Panc1 (cell line): ENCODE measurements around the gene RBMS3. TPM values are rescaled to one million over a fixed set of nuclear protein-coding genes. Genes with fewer than 3 reads are reported as not detected.

Experiments used
- ATAC-seq: fragments of 200-7000 bp; cut with Tn5 transposase; 2 replicates; pipeline ENCODE4 v1.9.1; 2020; ENCODE audit warnings: mild to moderate bottlenecking, moderate library complexity
- BruUV-seq: library from RNA; stranded (reverse); fragments of 400-500 nt; replicated peaks from 2 replicates; lab custom pipeline; 2021; lab: Mats Ljungman, UMichigan
- CTCF ChIA-PET: fragments of 300-600 bp; sonication (Branson Sonifier 250); formaldehyde crosslinking; loops from one replicate; lab custom pipeline; 2022; ENCODE audit warnings: antibody characterized with exemption; lab: Charles Lee
- POLR2A ChIA-PET: fragments of 300-600 bp; sonication (Branson Sonifier 250); formaldehyde crosslinking; loops from one replicate; lab custom pipeline; 2022; ENCODE audit warnings: antibody characterized with exemption; lab: Charles Lee
- DNase-seq: peaks from one replicate; pipeline ENCODE4 v3.0.0-alpha.2; 2010; ENCODE audit warnings: low read depth, low spot score
- H3K27ac ChIP-seq: 2 replicates; pipeline ENCODE4 v1.5.1; 2011; ENCODE audit warnings: mild to moderate bottlenecking, low read length, inconsistent platforms
- H3K27me3 ChIP-seq: fragments of 200-500 bp; sonication (Bioruptor generic); 2 replicates; pipeline ENCODE4 v1.6.0; 2014; ENCODE audit warnings: low read length, inconsistent platforms; ENCODE audit not compliant: control insufficient read depth, insufficient read depth
- H3K36me3 ChIP-seq: fragments of 200-500 bp; sonication (Bioruptor generic); 2 replicates; pipeline ENCODE4 v1.5.1; 2014; ENCODE audit warnings: inconsistent platforms, mild to moderate bottlenecking, low read length, moderate library complexity; ENCODE audit not compliant: control insufficient read depth, insufficient read depth
- H3K4me1 ChIP-seq: 2 replicates; pipeline ENCODE4 v1.5.1; 2011; ENCODE audit warnings: inconsistent platforms, mild to moderate bottlenecking, low read length, moderate library complexity; ENCODE audit not compliant: control insufficient read depth, insufficient read depth
- H3K4me3 ChIP-seq, 2 experiments: 2 replicates each; pipeline ENCODE4 v1.5.1; 2011 to 2012; ENCODE audit warnings: low read depth in 2 of 2, low read length in 2 of 2, mild to moderate bottlenecking in 2 of 2, inconsistent platforms in 1 of 2, moderate library complexity in 1 of 2
- H3K9me3 ChIP-seq: fragments of 200-500 bp; sonication (Bioruptor generic); 2 replicates; pipeline ENCODE4 v1.5.1; 2014; ENCODE audit warnings: low read depth, mild to moderate bottlenecking, inconsistent platforms, low read length, moderate library complexity; ENCODE audit not compliant: control insufficient read depth, insufficient read depth
- CTCF ChIP-seq: fragments of 450-650 bp; IDR thresholded peaks from 2 replicates; pipeline ENCODE4 v1.5.1; 2017; ENCODE audit warnings: mild to moderate bottlenecking
- POLR2AphosphoS5 ChIP-seq: IDR thresholded peaks from 2 replicates; pipeline ENCODE4 v1.6.1; 2012; ENCODE audit warnings: mild to moderate bottlenecking, low read depth, low read length, moderate library complexity
- REST ChIP-seq, 2 experiments: IDR thresholded peaks; 2 replicates each; pipeline ENCODE4 v1.6.1; 2011 to 2012; ENCODE audit warnings: low read depth in 2 of 2, control low read depth in 1 of 2, low read length in 1 of 2, mild to moderate bottlenecking in 1 of 2, moderate library complexity in 1 of 2; ENCODE audit not compliant: insufficient read depth in 1 of 2
- SIN3A ChIP-seq: IDR thresholded peaks from 2 replicates; pipeline ENCODE4 v1.6.1; 2012; ENCODE audit warnings: low read depth, mild to moderate bottlenecking, low read length, moderate library complexity, borderline replicate concordance; ENCODE audit not compliant: insufficient read depth
- TCF7L2 ChIP-seq: IDR thresholded peaks from 2 replicates; pipeline ENCODE4 v1.6.1; 2011; ENCODE audit warnings: mild to moderate bottlenecking, low read depth, low read length, inconsistent platforms
- in situ Hi-C: cut with HindIII; loops from 2 replicates; pipeline ENCODE4 v1.10.0; 2016; ENCODE audit warnings: low sequenced_read_pairs, low pct_unique_long_range_greater_than_20kb
- intact Hi-C: fragments of 100-400 bp; cut with micrococcal nuclease; formaldehyde crosslinking; loops from one replicate; pipeline ENCODE4 v1.10.0; 2022; ENCODE audit not compliant: unreplicated experiment
- total RNA-seq: library from RNA; stranded (reverse); gene quantifications from one replicate; pipeline ENCODE4 v1.2.1, GENCODE V29; 2021; ENCODE audit not compliant: unreplicated experiment

The RBMS3 gene
- total RNA-seq, 1 experiment from 2014 or later = 1.1 TPM

GRCh38 chr3:29347412-29347811, 66.5 kb downstream of the RBMS3 start:
- intact Hi-C loops (no loop called here), in situ Hi-C loops (no loop called here)
- Histone ChIP-seq H3K36me3 (no peaks in the 10 kb centered on the region), H3K27ac (no peak overlapping the region), H3K27me3 (no peaks in the 10 kb centered on the region), H3K4me1 (no peaks in the 10 kb centered on the region), H3K9me3 (no peaks in the 10 kb centered on the region), H3K4me3 (no peak overlapping the region)
- ATAC-seq (no peak), DNase-seq (no peak)
- BruUV-seq = no TSS peak
- CTCF ChIA-PET = no interaction called here
- TF ChIP-seq POLR2AphosphoS5 = no peak
- no peak for TF ChIP-seq CTCF
- no peak for TF ChIP-seq SIN3A
- TF ChIP-seq REST (IDR thresholded peaks at IDR 0.05; ENCODE audit: insufficient read depth in 1 of 2, low read depth in 2 of 2, low read length in 1 of 2) = no peak
- no peak for TF ChIP-seq TCF7L2
- POLR2A ChIA-PET = no interaction called here

- Histone ChIP-seq H3K4me3 (no peak overlapping the region), H3K9me3 (no peaks in the 10 kb centered on the region), H3K36me3 (no peaks in the 10 kb centered on the region), H3K4me1 (no peaks in the 10 kb centered on the region), H3K27ac (no peak overlapping the region), H3K27me3 (no peaks in the 10 kb centered on the region)
- TF ChIP-seq REST (IDR thresholded peaks at IDR 0.05; ENCODE audit: insufficient read depth in 1 of 2, low read depth in 2 of 2, low read length in 1 of 2) (no peak), POLR2AphosphoS5 (no peak), TCF7L2 (no peak), SIN3A (no peak), CTCF (no peak)
- ATAC-seq (no peak), DNase-seq (no peak)
- ChIA-PET CTCF (no interaction called here), POLR2A (no interaction called here)
- intact Hi-C loops (no loop called here), in situ Hi-C loops (no loop called here)
- no TSS peak for BruUV-seq
These were observed 67.4 kb downstream of the RBMS3 start for GRCh38 chr3:29348316-29348715.
